GM06990 (cell line): ENCODE data around the gene FAM234A.
A peak's percentile ranks its signal among the peaks of the same experiment; 100 is the strongest.
"Not testable (repeated sequence)": the region's sequence is repeated elsewhere in the genome, so short reads cannot be mapped to it uniquely, and the experiment has no call there.

Experiments used
- DNase-seq: peaks from one replicate; pipeline ENCODE4 v3.0.0-alpha.2; 2011; ENCODE audit not compliant: insufficient read length; ENCODE audit errors: extremely low read depth
- H3K27me3 ChIP-seq: replicated peaks from 2 replicates; pipeline ENCODE4 v1.6.0; 2011; ENCODE audit warnings: low read length; ENCODE audit not compliant: control insufficient read depth, insufficient read depth
- H3K36me3 ChIP-seq: 2 replicates; pipeline ENCODE4 v1.5.1; 2011; ENCODE audit warnings: low read length; ENCODE audit not compliant: control insufficient read depth, insufficient read depth
- H3K4me3 ChIP-seq: replicated peaks from 2 replicates; pipeline ENCODE4 v1.5.1; 2011; ENCODE audit warnings: low read depth, mild to moderate bottlenecking, control low read depth, low read length
- TF ChIP-seq, protein P1 (sequence below): IDR thresholded peaks from 2 replicates; pipeline ENCODE4 v1.5.1; 2011; ENCODE audit warnings: low read length, control low read depth, mild to moderate bottlenecking, inconsistent platforms; ENCODE audit not compliant: insufficient read depth, poor library complexity, severe bottlenecking

The FAM234A gene

DNA sequence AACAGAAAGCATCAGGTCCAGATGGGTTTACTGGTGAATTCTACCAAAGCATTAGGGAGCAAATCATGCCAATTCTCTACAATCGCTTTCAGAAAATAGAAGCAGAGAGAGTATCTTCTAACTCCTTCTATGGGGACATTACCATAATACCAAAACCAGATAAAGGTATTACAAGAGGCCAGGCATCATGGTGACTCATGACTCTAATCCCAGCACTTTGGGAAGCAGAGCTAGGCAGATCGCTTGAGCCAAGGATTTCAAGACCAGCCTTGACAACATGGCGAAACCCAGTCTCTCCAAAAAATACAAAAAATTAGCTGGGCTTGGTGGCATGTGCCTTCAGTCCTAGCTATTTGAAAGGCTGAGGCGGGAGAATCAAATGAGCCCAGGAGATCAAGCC lies 31.4 kb upstream of the FAM234A start:
- Histone ChIP-seq H3K27me3 (no peaks in the 10 kb centered on the region), H3K36me3 (peaks cover 21% of the 10 kb centered on the region), H3K4me3 (no peak overlapping the region)
- DNase-seq = no peak
- TF ChIP-seq, protein P1, sequence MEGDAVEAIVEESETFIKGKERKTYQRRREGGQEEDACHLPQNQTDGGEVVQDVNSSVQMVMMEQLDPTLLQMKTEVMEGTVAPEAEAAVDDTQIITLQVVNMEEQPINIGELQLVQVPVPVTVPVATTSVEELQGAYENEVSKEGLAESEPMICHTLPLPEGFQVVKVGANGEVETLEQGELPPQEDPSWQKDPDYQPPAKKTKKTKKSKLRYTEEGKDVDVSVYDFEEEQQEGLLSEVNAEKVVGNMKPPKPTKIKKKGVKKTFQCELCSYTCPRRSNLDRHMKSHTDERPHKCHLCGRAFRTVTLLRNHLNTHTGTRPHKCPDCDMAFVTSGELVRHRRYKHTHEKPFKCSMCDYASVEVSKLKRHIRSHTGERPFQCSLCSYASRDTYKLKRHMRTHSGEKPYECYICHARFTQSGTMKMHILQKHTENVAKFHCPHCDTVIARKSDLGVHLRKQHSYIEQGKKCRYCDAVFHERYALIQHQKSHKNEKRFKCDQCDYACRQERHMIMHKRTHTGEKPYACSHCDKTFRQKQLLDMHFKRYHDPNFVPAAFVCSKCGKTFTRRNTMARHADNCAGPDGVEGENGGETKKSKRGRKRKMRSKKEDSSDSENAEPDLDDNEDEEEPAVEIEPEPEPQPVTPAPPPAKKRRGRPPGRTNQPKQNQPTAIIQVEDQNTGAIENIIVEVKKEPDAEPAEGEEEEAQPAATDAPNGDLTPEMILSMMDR = no peak

DNA sequence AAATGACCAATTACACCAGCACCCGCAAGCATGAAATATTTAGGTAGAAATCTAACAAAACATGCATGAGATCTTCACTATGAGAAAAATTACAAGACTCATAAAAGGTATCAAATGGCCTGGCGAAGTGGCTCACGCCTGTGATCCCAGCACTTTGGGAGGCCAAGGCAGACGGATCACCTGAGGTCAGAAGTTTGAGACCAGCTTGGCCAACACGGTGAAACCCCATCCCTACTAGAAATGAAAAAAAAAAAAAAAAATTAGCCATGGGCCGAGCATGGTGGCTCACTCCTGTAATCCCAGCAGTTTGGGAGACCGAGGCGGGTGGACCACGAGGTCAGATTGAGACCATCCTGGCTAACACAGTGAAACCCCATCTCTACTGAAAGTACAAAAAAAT lies 30.6 kb upstream of the FAM234A start:
- H3K36me3 ChIP-seq = peaks cover 19% of the 10 kb centered on the region
- H3K4me3 ChIP-seq, H3K27me3 ChIP-seq, DNase-seq: not testable (repeated sequence)

DNA sequence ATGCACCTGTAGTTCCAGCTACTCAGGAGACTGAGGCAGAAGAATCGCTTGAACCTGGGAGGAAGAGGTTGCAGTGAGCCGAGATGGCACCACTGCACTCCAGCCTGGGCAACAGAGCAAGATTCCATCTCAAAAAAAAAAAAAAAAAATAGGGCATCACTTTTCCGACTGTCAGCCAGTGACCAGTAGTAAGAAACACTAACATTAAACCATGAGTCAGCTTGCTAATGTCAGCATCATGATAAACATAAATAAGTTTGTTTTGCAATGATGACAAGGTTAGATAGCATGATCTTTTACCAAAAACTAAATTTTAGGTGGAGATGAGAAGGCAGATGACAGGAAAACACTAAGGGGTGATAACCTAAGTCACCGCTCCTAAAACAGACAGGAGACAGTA lies 25.3 kb upstream of the FAM234A start:
- not testable (repeated sequence) for H3K4me3 ChIP-seq, H3K27me3 ChIP-seq, DNase-seq
- peaks cover 21% of the 10 kb centered on the region for H3K36me3 ChIP-seq

DNA sequence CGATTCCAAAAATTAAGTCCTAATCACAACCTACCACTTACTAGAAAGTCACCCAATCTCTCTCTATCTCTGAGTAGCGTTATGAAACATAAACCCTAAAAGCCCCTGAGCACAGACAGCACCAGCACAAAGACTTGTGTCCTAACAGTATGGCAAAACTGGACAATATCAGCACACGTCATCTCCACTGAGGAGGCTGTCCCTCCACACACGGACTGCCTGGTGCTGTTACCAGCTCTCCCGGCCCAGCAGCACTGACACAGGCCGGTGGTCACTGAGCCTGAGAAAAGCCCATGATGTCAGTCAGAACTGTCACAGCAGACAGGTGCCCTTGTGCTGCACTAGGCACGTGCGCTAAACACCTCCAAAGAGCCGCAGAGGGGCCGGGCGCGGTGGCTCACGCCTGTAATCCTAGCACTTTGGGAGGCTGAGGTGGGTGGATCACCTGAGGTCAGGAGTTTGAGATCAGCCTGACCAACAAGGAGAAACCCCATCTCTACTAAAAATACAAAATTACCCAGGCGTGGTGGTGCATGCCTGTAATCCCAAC lies 22.9 kb upstream of the FAM234A start:
- H3K27me3 ChIP-seq, H3K4me3 ChIP-seq, DNase-seq: not testable (repeated sequence)
- peaks cover 15% of the 10 kb centered on the region for H3K36me3 ChIP-seq

DNA sequence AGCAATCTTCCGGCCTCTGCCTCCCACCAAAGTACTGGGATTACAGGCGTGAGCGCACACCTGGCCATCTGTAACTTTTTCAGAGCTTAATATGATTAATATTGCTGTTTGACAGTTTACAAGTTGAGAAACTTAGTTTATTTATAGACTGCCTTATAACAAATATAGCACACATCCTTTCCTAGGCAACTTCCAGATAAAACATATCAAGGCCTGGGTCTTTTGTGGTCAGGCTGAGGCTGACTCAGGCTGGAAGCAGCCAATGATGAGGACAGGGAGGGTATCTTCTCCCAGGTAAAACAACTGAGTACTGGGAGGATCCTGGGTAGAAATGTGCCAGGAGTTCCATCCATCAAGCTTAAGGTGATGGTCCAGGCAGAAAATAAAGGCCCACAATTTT lies 21.6 kb upstream of the FAM234A start:
- Histone ChIP-seq H3K36me3 (peaks cover 14% of the 10 kb centered on the region), H3K27me3 (no peaks in the 10 kb centered on the region), H3K4me3 (no peak overlapping the region)
- TF ChIP-seq, protein P1 = no peak
- no peak for DNase-seq

DNA sequence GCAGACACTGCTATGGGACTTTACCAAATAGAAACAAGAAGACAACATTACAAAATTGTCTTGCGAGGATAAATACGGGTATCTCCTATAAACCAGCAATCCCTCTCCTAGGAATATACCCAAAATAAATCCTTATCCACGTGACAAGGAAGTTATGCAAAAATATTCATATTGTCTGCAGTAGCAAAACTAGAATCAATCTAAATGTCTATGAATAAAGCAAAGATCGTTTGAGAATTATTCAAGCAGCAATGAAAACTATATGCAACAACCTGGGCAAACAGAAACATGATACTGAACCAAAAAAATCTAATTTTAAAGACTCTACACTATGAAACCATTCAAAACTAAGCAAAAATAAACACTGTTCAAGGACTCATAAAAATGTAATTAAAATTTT lies 14.6 kb upstream of the FAM234A start:
- TF ChIP-seq, protein P1 = no peak
- Histone ChIP-seq H3K27me3 (no peaks in the 10 kb centered on the region), H3K36me3 (peaks cover 11% of the 10 kb centered on the region), H3K4me3 (no peak overlapping the region)
- DNase-seq = no peak

DNA sequence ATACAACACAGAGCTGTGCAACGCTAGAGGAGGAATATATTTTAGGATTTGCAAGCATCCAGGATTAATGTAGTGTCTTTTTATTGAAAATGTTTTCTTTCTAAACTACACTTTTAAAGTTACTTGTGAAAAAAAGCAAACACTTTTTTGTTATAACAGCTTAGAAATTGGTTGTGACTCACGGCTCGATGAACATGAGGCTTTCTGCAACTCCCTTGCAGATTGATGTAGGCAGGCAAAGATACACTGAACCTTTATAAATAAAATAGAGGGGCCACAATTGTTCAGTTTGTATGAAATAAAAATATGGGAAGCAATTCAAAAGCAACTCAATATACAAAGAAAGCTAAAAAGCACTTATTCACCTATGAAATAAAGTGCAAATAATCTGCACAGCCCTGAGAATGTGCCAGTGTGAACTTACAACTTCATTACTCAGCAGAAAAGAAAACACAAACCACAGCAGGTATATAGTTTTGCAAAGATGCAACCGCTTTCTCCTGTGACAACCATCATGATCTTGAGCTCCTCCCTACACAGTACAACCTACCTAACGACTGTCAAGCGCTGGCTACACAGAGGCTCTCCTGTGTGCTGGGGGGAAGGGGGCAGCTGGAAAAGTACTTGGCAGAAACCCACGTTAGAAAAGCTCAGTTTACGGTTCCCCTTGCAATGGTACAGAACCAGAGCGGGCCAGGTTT lies 6.3 kb upstream of the FAM234A start:
- TF ChIP-seq, protein P1 = no peak
- no peak for DNase-seq
- peak overlapping the region; percentile 92 for H3K4me3 ChIP-seq

More for the DNA sequence above, 6.3 kb upstream of the FAM234A start:
- Histone ChIP-seq H3K36me3 (peaks cover 13% of the 10 kb centered on the region), H3K27me3 (no peaks in the 10 kb centered on the region)
